Measurements from ENCODE around the gene GYG2.
"Not testable (repeated sequence)": the region's sequence is repeated elsewhere in the genome, so short reads cannot be mapped to it uniquely, and the experiment has no call there.

Gene GYG2

GRCh38 chrX:2784026-2784425 is 44.7 kb upstream of the GYG2 start:
- H3K27me3 ChIP-seq (replicated peaks; ENCODE audit: control insufficient read depth, insufficient read depth, low read length), result no peaks in the 10 kb centered on the region
- no peak for DNase-seq (ENCODE audit: extremely low read depth, insufficient read length)
- H3K36me3 ChIP-seq (ENCODE audit: control insufficient read depth, insufficient read depth, low read length), result no peaks in the 10 kb centered on the region
- no peak for TF ChIP-seq CTCF (IDR thresholded peaks at IDR 0.05; ENCODE audit: insufficient read depth, low read length, poor library complexity, severe bottlenecking)
- H3K4me3 ChIP-seq (replicated peaks; ENCODE audit: low read depth, low read length), result no peak overlapping the region

- Histone ChIP-seq H3K4me3 (replicated peaks; ENCODE audit: low read depth, low read length) (no peak overlapping the region), H3K27me3 (replicated peaks; ENCODE audit: control insufficient read depth, insufficient read depth, low read length) (no peaks in the 10 kb centered on the region), H3K36me3 (ENCODE audit: control insufficient read depth, insufficient read depth, low read length) (no peaks in the 10 kb centered on the region)
- no peak for DNase-seq (ENCODE audit: extremely low read depth, insufficient read length)
- TF ChIP-seq CTCF (IDR thresholded peaks at IDR 0.05; ENCODE audit: insufficient read depth, low read length, poor library complexity, severe bottlenecking), result no peak
These were observed 43.2 kb upstream of the GYG2 start for GRCh38 chrX:2785538-2785937.

GRCh38 chrX:2788980-2789379 is 39.8 kb upstream of the GYG2 start:
- Histone ChIP-seq H3K36me3 (ENCODE audit: control insufficient read depth, insufficient read depth, low read length) (no peaks in the 10 kb centered on the region), H3K27me3 (replicated peaks; ENCODE audit: control insufficient read depth, insufficient read depth, low read length) (no peaks in the 10 kb centered on the region; the same call in 1 of the 2 replicates), H3K4me3 (replicated peaks; ENCODE audit: low read depth, low read length) (no peak overlapping the region)
- TF ChIP-seq CTCF (IDR thresholded peaks at IDR 0.05; ENCODE audit: insufficient read depth, low read length, poor library complexity, severe bottlenecking), result no peak
- DNase-seq (ENCODE audit: extremely low read depth, insufficient read length), result no peak

- TF ChIP-seq CTCF (IDR thresholded peaks at IDR 0.05; ENCODE audit: insufficient read depth, low read length, poor library complexity, severe bottlenecking), result no peak
- DNase-seq (ENCODE audit: extremely low read depth, insufficient read length), result no peak
- Histone ChIP-seq H3K36me3 (ENCODE audit: control insufficient read depth, insufficient read depth, low read length) (no peaks in the 10 kb centered on the region), H3K4me3 (replicated peaks; ENCODE audit: low read depth, low read length) (no peak overlapping the region), H3K27me3 (replicated peaks; ENCODE audit: control insufficient read depth, insufficient read depth, low read length) (no peaks in the 10 kb centered on the region; the same call in 1 of the 2 replicates)
These were observed 39.2 kb upstream of the GYG2 start for GRCh38 chrX:2789569-2789968.

GRCh38 chrX:2793752-2794151 is 35.0 kb upstream of the GYG2 start:
- TF ChIP-seq CTCF (IDR thresholded peaks at IDR 0.05; ENCODE audit: insufficient read depth, low read length, poor library complexity, severe bottlenecking), result no peak
- no peaks in the 10 kb centered on the region for H3K36me3 ChIP-seq (ENCODE audit: control insufficient read depth, insufficient read depth, low read length)
- H3K27me3 ChIP-seq (replicated peaks; ENCODE audit: control insufficient read depth, insufficient read depth, low read length), result no peaks in the 10 kb centered on the region; the same call in 1 of the 2 replicates
- no peak overlapping the region for H3K4me3 ChIP-seq (replicated peaks; ENCODE audit: low read depth, low read length)
- no peak for DNase-seq (ENCODE audit: extremely low read depth, insufficient read length)

GRCh38 chrX:2794336-2794735 is 34.4 kb upstream of the GYG2 start:
- no peaks in the 10 kb centered on the region; the same call in 1 of the 2 replicates for H3K27me3 ChIP-seq (replicated peaks; ENCODE audit: control insufficient read depth, insufficient read depth, low read length)
- TF ChIP-seq CTCF (IDR thresholded peaks at IDR 0.05; ENCODE audit: insufficient read depth, low read length, poor library complexity, severe bottlenecking), result no peak
- DNase-seq (ENCODE audit: extremely low read depth, insufficient read length), result no peak
- H3K36me3 ChIP-seq (ENCODE audit: control insufficient read depth, insufficient read depth, low read length), result no peaks in the 10 kb centered on the region
- no peak overlapping the region for H3K4me3 ChIP-seq (replicated peaks; ENCODE audit: low read depth, low read length)

GRCh38 chrX:2796808-2797207 is 31.9 kb upstream of the GYG2 start:
- not testable (repeated sequence) for H3K4me3 ChIP-seq (replicated peaks; ENCODE audit: low read depth, low read length); H3K36me3 ChIP-seq (ENCODE audit: control insufficient read depth, insufficient read depth, low read length); H3K27me3 ChIP-seq (replicated peaks; ENCODE audit: control insufficient read depth, insufficient read depth, low read length); DNase-seq (ENCODE audit: extremely low read depth, insufficient read length)
